Cardiac fibroblast (primary cell): ENCODE measurements around the gene EXOC3L1.

Source experiments
- DNase-seq, 2 donors: peaks; one replicate each; pipeline versions ENCODE4 v3.0.0 to v3.0.0-alpha.2; 2010; ENCODE audit warnings: low read depth in 2 of 2
- H3K4me3 ChIP-seq, 2 donors: replicated peaks in 1 of 2; 1 replicate in 1 of 2; 2 replicates in 1 of 2; pipeline ENCODE4 v1.5.1; 2011; ENCODE audit warnings: low read depth in 2 of 2, low read length in 2 of 2, mild to moderate bottlenecking in 2 of 2, moderate library complexity in 1 of 2
- TF ChIP-seq, protein P1 (sequence below): IDR thresholded peaks from one replicate; pipeline ENCODE4 v1.5.1; 2011; ENCODE audit warnings: low read depth, mild to moderate bottlenecking, low read length, inconsistent platforms

The EXOC3L1 gene

DNA sequence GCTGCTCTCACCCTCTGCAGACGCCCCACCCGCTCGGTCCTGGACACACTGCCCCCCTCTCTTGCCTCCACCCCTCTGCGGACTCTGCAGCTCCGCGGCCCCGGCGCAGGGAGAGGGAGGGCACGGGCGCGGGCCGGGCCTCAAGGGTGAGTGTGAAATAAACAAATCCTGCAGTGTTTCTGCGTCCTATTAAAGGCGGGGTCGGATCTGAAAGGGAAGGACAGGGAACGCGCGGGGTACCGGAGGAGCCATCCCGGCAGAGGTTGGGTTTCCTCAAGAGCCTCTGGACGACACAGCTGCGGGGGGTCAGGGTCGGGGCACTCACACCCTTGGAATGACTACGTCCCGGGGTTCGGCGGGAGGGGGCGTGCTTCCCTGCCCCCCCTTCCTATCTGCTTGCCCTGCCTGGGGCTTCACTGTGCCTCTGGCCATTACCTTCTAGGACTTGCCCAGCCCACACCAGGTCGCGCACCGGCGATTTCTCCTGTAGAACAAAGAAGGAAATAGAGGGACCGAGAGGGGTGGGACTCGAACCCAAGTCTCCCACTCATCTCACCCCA lies 25.9 kb downstream of the EXOC3L1 start:
- DNase-seq, result no peak
- TF ChIP-seq, protein P1, sequence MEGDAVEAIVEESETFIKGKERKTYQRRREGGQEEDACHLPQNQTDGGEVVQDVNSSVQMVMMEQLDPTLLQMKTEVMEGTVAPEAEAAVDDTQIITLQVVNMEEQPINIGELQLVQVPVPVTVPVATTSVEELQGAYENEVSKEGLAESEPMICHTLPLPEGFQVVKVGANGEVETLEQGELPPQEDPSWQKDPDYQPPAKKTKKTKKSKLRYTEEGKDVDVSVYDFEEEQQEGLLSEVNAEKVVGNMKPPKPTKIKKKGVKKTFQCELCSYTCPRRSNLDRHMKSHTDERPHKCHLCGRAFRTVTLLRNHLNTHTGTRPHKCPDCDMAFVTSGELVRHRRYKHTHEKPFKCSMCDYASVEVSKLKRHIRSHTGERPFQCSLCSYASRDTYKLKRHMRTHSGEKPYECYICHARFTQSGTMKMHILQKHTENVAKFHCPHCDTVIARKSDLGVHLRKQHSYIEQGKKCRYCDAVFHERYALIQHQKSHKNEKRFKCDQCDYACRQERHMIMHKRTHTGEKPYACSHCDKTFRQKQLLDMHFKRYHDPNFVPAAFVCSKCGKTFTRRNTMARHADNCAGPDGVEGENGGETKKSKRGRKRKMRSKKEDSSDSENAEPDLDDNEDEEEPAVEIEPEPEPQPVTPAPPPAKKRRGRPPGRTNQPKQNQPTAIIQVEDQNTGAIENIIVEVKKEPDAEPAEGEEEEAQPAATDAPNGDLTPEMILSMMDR, result no peak
- H3K4me3 ChIP-seq, result peak overlapping the region; percentile 5 to 18

DNA sequence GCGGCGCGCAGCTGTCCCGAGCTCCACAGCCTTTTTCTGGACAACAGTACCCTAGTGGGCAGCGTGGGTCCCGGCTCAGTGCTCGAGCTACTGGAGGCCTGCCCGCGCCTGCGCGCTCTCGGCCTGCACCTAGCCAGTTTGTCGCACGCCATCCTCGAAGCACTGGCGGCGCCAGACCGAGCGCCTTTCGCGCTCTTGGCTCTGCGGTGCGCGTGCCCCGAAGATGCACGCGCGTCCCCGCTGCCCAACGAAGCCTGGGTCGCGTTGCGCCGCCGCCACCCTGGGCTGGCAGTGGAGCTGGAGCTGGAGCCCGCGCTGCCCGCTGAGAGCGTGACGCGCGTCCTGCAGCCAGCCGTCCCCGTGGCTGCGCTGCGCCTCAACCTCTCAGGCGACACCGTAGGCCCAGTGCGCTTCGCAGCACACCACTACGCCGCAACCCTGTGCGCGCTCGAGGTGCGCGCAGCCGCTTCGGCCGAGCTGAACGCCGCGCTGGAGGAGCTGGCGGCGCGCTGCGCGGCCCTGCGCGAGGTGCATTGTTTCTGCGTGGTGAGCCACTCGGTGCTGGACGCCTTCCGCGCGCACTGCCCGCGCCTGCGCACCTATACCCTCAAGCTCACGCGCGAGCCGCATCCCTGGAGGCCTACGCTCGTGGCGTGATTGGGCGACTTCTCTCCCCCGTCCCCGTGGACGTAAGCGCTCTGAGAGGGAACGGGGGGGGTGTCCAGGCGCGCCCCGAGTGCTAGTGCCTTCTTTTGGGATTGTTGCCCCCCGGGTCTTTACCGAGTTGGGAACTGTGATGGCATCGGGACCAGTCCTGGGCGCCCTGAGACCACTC lies 26.6 kb downstream of the EXOC3L1 start:
- TF ChIP-seq, protein P1, result no peak
- no peak overlapping the region for H3K4me3 ChIP-seq
- DNase-seq, result peak in 1 of 2 donors; percentile 62

DNA sequence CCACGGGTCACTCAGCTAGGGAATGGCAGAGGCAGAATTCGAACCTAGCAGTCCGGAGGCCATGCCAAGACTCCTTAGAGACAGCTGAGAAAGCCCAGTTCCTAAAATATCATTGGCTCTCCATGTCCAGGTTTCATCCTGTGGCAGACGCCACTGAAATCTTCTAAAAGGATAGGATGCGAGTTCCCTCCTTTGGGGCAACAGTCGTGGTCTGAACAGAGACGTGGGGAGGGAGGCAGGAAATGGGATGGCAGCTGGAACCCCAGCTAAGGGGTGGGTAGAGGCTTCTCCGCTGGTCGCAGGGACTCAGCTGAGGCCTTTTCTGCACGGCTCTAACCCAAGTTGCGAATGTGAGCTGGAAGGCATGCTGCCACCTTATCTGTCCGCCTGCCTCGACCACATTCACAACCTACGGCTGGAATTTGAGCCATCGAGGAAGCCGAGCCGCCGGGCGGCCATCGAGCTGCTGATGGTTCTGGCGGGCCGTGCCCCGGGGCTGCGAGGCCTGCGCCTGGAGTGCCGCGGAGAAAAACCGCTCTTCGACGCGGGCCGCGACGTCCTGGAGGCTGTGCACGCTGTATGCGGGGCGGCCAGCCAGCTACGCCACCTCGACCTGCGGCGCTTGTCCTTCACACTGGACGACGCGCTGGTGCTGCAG lies 27.3 kb downstream of the EXOC3L1 start:
- no peak for DNase-seq
- TF ChIP-seq, protein P1, result no peak
- H3K4me3 ChIP-seq, result no peak overlapping the region

DNA sequence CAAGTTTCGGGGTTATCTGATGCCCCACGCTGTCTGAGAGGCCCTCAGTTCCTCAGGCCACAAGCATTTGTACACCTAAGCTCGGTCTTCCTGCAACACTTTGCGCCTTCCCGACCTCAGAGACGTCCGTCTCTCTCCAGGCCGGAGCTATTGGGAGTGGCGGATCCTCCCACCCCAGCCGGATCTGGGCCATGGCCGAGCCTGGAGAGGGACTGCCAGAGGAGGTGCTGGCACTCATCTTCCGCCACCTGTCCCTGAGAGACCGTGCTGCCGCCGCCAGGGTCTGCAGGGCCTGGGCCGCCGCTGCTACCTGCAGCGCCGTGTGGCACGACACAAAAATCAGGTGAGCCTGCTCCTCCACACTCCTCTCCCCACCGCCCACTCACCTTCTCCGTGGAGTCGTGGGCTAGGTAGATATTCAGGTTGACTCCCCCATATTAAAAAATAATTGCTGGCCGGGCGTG lies 28.3 kb downstream of the EXOC3L1 start:
- no peak for DNase-seq
- peak overlapping the region in 1 of 2 donors; percentile 1 for H3K4me3 ChIP-seq
- TF ChIP-seq, protein P1, result no peak

DNA sequence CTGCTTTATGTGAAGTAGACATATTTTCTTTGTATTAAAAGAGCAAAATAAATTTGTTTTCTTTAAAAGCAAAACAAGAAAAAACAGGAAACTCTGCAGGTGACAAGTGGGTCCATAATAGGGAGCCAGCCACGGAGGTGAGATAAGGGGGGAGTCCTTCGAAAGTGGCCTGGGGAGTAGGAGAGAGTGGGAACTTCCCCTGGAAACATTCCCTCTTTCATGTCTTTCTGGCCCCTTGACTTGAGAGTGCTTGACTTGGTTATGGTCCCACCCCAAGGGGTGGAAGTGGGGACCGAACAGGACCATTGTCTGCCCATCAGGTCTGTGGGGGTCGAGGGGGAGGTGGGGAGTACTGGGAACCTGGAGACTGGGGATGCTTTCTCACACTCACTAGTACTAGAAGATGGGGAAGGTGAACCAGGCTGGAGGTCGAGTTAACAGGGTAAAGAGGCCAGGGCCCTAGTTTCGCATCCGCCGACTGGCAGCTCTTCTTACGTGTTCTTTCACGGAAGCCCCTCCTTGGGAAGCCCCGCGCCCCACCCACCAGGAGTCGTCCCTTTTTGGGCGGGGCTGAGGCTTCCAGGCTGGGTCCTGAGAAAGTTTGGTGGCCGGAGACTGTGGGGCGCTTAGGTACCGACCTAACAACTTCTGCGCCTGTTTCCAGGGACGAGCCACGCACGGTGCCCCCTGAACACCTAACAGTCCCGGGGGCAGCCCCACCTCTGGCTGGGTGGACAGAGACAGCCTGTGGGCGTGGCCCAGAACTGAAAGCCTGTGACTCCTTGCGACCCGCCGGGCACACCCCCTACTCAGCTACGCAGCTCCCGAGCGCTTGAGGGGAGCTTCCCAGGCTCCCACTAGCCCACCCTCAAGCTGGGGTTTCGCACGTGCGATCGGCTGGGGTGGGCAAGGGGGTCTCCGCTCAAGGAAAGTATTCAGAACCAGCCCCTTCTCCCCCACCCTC lies 31.0 kb downstream of the EXOC3L1 start:
- peak in 1 of 2 donors; percentile 35 for DNase-seq
- H3K4me3 ChIP-seq, result peak overlapping the region; percentile 97
- TF ChIP-seq, protein P1, result no peak
